Esophagus squamous epithelium (tissue), 5 donors: ENCODE data around the gene CAND2. TPM values are rescaled to one million over a fixed set of nuclear protein-coding genes. Genes with fewer than 3 reads are reported as not detected.
"Not testable (repeated sequence)": the region's sequence is repeated elsewhere in the genome, so short reads cannot be mapped to it uniquely, and the experiment has no call there.

Experiments used
- DNase-seq: peaks from one replicate; lab custom pipeline; 2025; lab: John Stamatoyannopoulos, UW
- H3K27ac ChIP-seq, 4 donors: fragments of 200-600 bp; sonication (generic); one replicate each; pipeline ENCODE4 v1.5.1; 2016 to 2019; ENCODE audit warnings: mild to moderate bottlenecking in 1 of 4
- H3K27me3 ChIP-seq, 4 donors: fragments of 200-600 bp; sonication (generic); 1 replicate in 3 of 4; 2 replicates in 1 of 4; pipeline versions ENCODE4 v1.5.1 to v1.6.0; 2017 to 2021; ENCODE audit warnings: antibody characterized with exemption in 1 of 4
- H3K36me3 ChIP-seq, 3 donors: fragments of 200-600 bp; sonication (generic); one replicate each; pipeline ENCODE4 v1.5.1; 2016 to 2019
- H3K4me1 ChIP-seq, 3 donors: fragments of 200-600 bp; sonication (generic); one replicate each; pipeline ENCODE4 v1.5.1; 2017 to 2019
- H3K4me3 ChIP-seq, 4 donors: fragments of 200-600 bp; sonication (generic); 1 replicate in 3 of 4; 2 replicates in 1 of 4; pipeline ENCODE4 v1.5.1; 2016 to 2019; ENCODE audit warnings: mild to moderate bottlenecking in 2 of 4, moderate library complexity in 1 of 4
- H3K9me3 ChIP-seq, 3 donors: fragments of 200-600 bp; sonication (generic); one replicate each; pipeline ENCODE4 v1.5.1; 2016 to 2019
- POLR2A ChIP-seq, 4 donors: fragments of 450-650 bp; IDR thresholded peaks; one replicate each; pipeline ENCODE4 v1.6.1; 2017; ENCODE audit warnings: antibody characterized with exemption in 4 of 4, mild to moderate bottlenecking in 4 of 4, moderate library complexity in 3 of 4
- WGBS, 2 donors: methylation state at CpG; one replicate each; pipeline ENCODE4 v1.1.5; 2018; 5-methylcytosine and 5-hydroxymethylcytosine counted together
- intact Hi-C: fragments of 100-400 bp; cut with DNase I; formaldehyde crosslinking; loops from one replicate; pipeline ENCODE4 v1.15.0; 2022
- total RNA-seq, 4 donors: library from RNA; depleted of rRNA; stranded (reverse); fragments of >200 nt; gene quantifications; one replicate each; pipeline ENCODE4 v1.1.0, GENCODE V29; 2016
- TF ChIP-seq, protein P1 (sequence below), 6 experiments: fragments of 450-650 bp in 4 of 6; fragments of 200-600 bp in 2 of 6; sonication (generic) in 2 of 6; IDR thresholded peaks; one replicate each; pipeline ENCODE4 v1.5.1; 2016 to 2019; ENCODE audit warnings: antibody characterized with exemption in 6 of 6, mild to moderate bottlenecking in 4 of 6, moderate library complexity in 4 of 6
- donor health status: DM: yes; HTN: yes; CAD: no.

The CAND2 gene
- total RNA-seq, 4 donors from 2014 or later: 0.61 to 1.7 (median 0.91) TPM

DNA sequence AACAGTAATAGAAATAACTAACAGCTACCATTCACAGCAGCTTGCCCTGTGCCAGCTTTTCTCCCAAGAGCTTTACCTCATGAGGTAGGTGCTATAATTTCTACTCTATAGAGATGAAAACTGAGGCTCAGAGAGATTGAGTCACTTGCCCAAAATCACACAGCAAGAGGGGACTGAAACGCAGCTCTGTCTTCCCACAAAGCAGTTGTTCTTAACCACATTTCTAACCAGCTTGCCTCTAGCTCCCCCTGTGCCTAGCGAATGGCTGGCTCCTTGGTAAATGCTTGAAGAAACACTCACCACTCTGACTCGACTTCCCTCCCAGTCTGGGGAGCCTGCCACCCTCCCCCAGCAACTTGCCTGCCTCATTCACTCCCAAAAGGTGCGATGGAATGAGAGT is 21.9 kb upstream of the CAND2 start:
- 60 to 61% methylated on average over 3 to 4 of the region's 4 CpGs for WGBS, 2 donors
- no peak for DNase-seq
- TF ChIP-seq POLR2A (IDR thresholded peaks at IDR 0.05): no peak
- TF ChIP-seq, protein P1, sequence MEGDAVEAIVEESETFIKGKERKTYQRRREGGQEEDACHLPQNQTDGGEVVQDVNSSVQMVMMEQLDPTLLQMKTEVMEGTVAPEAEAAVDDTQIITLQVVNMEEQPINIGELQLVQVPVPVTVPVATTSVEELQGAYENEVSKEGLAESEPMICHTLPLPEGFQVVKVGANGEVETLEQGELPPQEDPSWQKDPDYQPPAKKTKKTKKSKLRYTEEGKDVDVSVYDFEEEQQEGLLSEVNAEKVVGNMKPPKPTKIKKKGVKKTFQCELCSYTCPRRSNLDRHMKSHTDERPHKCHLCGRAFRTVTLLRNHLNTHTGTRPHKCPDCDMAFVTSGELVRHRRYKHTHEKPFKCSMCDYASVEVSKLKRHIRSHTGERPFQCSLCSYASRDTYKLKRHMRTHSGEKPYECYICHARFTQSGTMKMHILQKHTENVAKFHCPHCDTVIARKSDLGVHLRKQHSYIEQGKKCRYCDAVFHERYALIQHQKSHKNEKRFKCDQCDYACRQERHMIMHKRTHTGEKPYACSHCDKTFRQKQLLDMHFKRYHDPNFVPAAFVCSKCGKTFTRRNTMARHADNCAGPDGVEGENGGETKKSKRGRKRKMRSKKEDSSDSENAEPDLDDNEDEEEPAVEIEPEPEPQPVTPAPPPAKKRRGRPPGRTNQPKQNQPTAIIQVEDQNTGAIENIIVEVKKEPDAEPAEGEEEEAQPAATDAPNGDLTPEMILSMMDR (IDR thresholded peaks at IDR 0.05): no peak
- Histone ChIP-seq H3K4me1 (no peaks in the 10 kb centered on the region), H3K36me3 (no peaks in the 10 kb centered on the region), H3K27me3 (no peaks in the 10 kb centered on the region), H3K9me3 (no peaks in the 10 kb centered on the region), H3K4me3 (no peak overlapping the region), H3K27ac (no peak overlapping the region)
- intact Hi-C loops: no loop called here

GRCh38 chr3:12775226-12775625 is 21.3 kb upstream of the CAND2 start:
- Histone ChIP-seq H3K27ac (no peak overlapping the region), H3K4me3 (no peak overlapping the region), H3K27me3 (no peaks in the 10 kb centered on the region), H3K36me3 (no peaks in the 10 kb centered on the region), H3K4me1 (no peaks in the 10 kb centered on the region), H3K9me3 (no peaks in the 10 kb centered on the region)
- intact Hi-C loops: no loop called here
- no peak for DNase-seq
- no CpG with 5 or more reads among the region's 1 CpG for WGBS, 2 donors
- TF ChIP-seq, protein P1 (IDR thresholded peaks at IDR 0.05): no peak

GRCh38 chr3:12775970-12776369 is 20.5 kb upstream of the CAND2 start:
- H3K4me3 ChIP-seq, H3K27ac ChIP-seq, intact Hi-C loops, H3K27me3 ChIP-seq, H3K9me3 ChIP-seq, DNase-seq, H3K4me1 ChIP-seq, H3K36me3 ChIP-seq: not testable (repeated sequence)
- WGBS, 2 donors: 65 to 72% methylated on average over 6 of the region's 6 CpGs

- no peaks in the 10 kb centered on the region for H3K9me3 ChIP-seq
- no peaks in the 10 kb centered on the region for H3K36me3 ChIP-seq
- no peak for DNase-seq
- no peak overlapping the region for H3K4me3 ChIP-seq
- H3K27ac ChIP-seq: no peak overlapping the region
- H3K4me1 ChIP-seq: peaks cover 0 to 2% (median 0%) of the 10 kb centered on the region in 3 donors
- intact Hi-C loops: no loop called here
- TF ChIP-seq, protein P1 (IDR thresholded peaks at IDR 0.05): no peak
- WGBS, 2 donors: 31 to 39% methylated on average over 4 of the region's 4 CpGs
- no peaks in the 10 kb centered on the region for H3K27me3 ChIP-seq
Observed at GRCh38 chr3:12777171-12777570, 19.3 kb upstream of the CAND2 start.

- 72 to 81% methylated on average over 4 of the region's 4 CpGs for WGBS, 2 donors
- no peak for DNase-seq
- intact Hi-C loops: no loop called here
Observed at GRCh38 chr3:12780751-12781150, 15.7 kb upstream of the CAND2 start.

GRCh38 chr3:12782172-12782815 is 14.2 kb upstream of the CAND2 start:
- H3K36me3 ChIP-seq: no peaks in the 10 kb centered on the region
- WGBS, 2 donors: 66 to 67% methylated on average over 6 of the region's 6 CpGs
- no peak for DNase-seq
- no peak overlapping the region for H3K27ac ChIP-seq
- no peak overlapping the region for H3K4me3 ChIP-seq
- peaks cover 0 to 9% (median 7%) of the 10 kb centered on the region in 3 donors for H3K4me1 ChIP-seq
- intact Hi-C loops: no loop called here
- no peaks in the 10 kb centered on the region for H3K27me3 ChIP-seq
- TF ChIP-seq, protein P1 (IDR thresholded peaks at IDR 0.05): no peak
- TF ChIP-seq POLR2A (IDR thresholded peaks at IDR 0.05): no peak
- H3K9me3 ChIP-seq: no peaks in the 10 kb centered on the region

More at GRCh38 chr3:12780751-12781150, 15.7 kb upstream of the CAND2 start:
- no peak overlapping the region for H3K27ac ChIP-seq
- H3K4me1 ChIP-seq: peaks cover 0 to 9% (median 7%) of the 10 kb centered on the region in 3 donors
- H3K27me3 ChIP-seq: no peaks in the 10 kb centered on the region
- H3K9me3 ChIP-seq: no peaks in the 10 kb centered on the region
- TF ChIP-seq POLR2A (IDR thresholded peaks at IDR 0.05): no peak
- no peak overlapping the region for H3K4me3 ChIP-seq
- no peaks in the 10 kb centered on the region for H3K36me3 ChIP-seq
